GM12891 (cell line): ENCODE results near the gene FLT4.

Experiments used
- DNase-seq: peaks from one replicate; pipeline ENCODE4 v3.0.0; 2011; ENCODE audit warnings: low spot score; ENCODE audit not compliant: insufficient read length
- FAIRE-seq: peaks from 2 replicates; lab custom pipeline; 2011; peaks lifted over from hg19 to GRCh38; lab: Jason Lieb, UNC
- PAX5 ChIP-seq: IDR thresholded peaks from 2 replicates; pipeline ENCODE4 v1.6.1; 2011; ENCODE audit warnings: low read length, moderate library complexity, mild to moderate bottlenecking; ENCODE audit not compliant: insufficient read depth, severe bottlenecking
- POLR2A ChIP-seq: IDR thresholded peaks from 2 replicates; pipeline ENCODE4 v1.6.1; 2011; ENCODE audit warnings: low read depth, low read length, control low read depth
- POLR2AphosphoS5 ChIP-seq: IDR thresholded peaks from 2 replicates; pipeline ENCODE4 v1.6.1; 2011; ENCODE audit warnings: low read depth, low read length, control low read depth
- POU2F2 ChIP-seq: IDR thresholded peaks from 2 replicates; pipeline ENCODE4 v1.6.1; 2011; ENCODE audit warnings: low read depth, mild to moderate bottlenecking, control low read depth, low read length, moderate library complexity
- SPI1 ChIP-seq: IDR thresholded peaks from 2 replicates; pipeline ENCODE4 v1.6.1; 2011; ENCODE audit warnings: low read depth, low read length, control low read depth
- TAF1 ChIP-seq: IDR thresholded peaks from 2 replicates; pipeline ENCODE4 v1.6.1; 2011; ENCODE audit warnings: low read depth, low read length, control low read depth

The FLT4 gene

GRCh38 chr5:180590543-180591310, 58.7 kb downstream of the FLT4 start:
- FAIRE-seq (no peak), DNase-seq (peak; percentile 20)
- TF ChIP-seq TAF1 (no peak), POLR2A (no peak), POU2F2 (no peak), PAX5 (no peak), SPI1 (no peak), POLR2AphosphoS5 (no peak)

DNA sequence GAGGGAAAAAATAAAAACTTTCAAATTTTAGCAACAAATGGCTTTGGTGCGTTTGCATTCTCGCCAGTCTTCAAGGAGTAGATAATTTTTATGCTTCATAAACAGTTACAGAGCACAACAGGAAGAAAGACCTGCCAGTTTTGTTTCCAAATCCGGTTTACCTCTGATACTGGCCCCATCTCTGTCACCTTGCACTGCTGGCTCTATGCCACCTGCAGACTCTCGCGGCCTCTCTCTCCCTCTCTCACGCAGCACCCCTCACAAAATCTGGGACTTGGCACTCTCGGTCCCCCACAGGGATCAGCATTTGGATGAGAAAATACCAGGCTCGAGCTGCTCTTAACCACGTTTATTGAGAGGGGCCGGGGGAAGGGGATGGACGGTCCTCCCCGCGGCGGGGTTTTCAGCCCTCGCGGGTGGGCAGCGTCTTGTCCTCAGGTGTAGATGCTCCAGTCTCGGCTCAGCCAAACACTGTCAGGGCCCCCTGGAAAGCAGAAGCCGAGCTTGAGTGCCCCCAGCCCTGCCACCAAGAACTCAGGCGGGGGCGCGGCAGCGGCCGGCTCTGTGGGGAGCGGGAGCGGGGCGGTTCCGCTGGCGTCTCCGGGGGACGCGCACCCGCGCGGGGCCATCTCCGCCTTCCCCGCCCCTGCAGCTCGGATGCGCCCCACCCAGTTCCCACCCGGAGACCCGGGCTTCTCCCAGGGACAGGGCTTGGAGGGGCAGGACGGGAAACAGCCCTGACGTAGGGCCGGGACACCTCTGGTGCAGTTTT, 59.4 kb downstream of the FLT4 start:
- FAIRE-seq (peak; percentile 13), DNase-seq (peak; percentile 6)
- TF ChIP-seq POU2F2 (no peak), POLR2AphosphoS5 (no peak), TAF1 (no peak), SPI1 (no peak), PAX5 (no peak), POLR2A (no peak)

DNA sequence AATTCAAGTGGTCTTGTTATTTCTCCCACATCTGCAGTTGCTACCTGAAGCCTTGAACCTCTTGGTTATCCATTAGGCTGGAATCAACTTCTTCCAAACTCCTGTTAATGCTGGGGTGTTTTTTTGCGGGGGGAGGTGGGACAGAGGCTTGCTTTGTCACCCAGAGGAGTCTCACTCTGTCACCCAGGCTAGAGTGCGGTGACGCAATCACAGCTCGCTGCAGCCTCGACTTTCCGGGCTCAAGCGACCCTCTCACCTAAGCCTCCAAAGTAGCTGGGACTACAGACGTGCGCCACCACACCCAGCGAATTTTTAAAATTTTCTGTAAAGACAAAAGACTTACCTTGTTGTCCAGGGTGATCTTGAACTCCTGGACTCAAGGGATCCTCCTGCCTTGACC, 62.5 kb downstream of the FLT4 start:
- no peak for TF ChIP-seq POLR2AphosphoS5
- TF ChIP-seq PAX5 = no peak
- no peak for TF ChIP-seq POLR2A
- no peak for TF ChIP-seq POU2F2
- DNase-seq (no peak), FAIRE-seq (no peak)

DNA sequence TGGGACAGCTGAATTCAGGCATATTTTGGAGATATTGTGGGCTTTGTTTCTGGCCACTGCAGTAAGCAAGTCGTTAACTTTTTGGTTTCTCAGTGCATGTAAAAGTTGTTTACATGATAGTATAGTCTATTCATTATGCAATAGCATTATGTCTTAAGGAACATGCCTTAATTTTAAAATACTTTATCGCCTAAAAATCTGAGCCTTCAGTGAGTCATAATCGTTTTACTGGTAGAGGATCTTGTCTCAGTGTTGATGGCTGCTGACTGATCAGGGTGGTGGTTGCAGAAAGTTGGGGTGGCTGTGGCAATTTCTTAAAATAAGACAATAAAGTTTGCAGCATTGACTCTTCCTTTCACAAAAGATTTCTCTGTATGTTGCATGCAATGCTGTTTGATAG, 63.2 kb downstream of the FLT4 start:
- no peak for TF ChIP-seq PAX5
- TF ChIP-seq POLR2A = no peak
- DNase-seq (no peak), FAIRE-seq (no peak)

DNA sequence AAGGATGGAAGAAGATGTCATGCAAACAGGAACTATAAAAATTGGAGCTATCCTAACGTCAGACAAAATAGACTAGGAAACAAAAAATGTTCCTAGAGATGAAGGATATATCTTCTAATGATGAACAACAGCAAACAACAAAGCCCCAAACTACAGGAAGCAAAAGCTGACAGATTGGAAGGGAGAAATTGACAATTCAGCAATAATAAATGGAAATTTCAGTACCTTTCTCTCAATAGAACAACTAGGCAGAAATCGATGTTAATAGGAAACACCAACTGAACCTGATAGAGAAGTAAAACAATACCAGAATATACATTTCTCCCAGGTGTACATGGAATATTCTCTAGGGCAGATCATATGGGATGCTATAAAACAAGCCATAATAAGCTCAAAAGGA, 65.7 kb downstream of the FLT4 start:
- TF ChIP-seq TAF1 = no peak
- no peak for TF ChIP-seq POLR2AphosphoS5
- FAIRE-seq (no peak), DNase-seq (no peak)

DNA sequence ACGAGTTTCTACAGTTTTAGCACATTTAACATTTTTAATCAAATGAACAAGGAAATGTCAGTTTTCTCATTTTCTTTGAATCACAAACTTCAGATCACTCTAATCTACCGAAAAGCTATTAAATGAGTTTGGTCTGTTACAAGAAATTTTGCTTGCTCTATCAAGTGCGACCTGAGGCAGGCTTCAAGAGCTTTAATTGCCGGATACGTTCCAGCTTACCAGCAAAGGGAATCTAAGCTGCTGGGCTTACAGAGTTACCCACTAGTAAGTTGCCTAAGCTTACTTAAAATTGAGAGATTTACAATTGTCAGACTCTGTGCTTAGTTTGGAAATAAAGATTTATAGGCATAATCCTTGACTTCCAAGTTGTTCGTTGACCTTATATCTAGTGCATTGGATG, 68.7 kb downstream of the FLT4 start:
- FAIRE-seq (no peak), DNase-seq (no peak)
- TF ChIP-seq POLR2AphosphoS5 (no peak), POU2F2 (no peak), POLR2A (no peak), PAX5 (no peak), TAF1 (no peak), SPI1 (no peak)

DNA sequence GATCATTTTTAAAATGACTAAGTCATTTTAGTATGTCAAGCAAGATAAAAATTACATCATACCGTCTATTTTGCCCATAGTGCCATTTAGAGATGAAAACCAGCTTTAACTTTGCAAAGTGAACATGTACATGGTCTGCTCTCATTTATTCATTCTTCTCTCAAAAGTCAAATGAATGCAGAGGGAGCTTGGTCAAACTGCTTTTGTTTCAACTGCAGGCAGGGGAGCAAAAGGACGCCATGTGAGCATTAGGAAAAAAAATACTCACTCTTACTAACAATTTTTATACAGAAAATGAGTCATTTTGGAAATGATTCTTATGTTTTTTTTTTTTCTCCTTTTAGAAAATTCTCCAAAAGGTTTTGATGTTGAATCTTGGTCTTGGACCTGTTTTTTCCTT, 73.8 kb downstream of the FLT4 start:
- FAIRE-seq (no peak), DNase-seq (no peak)

GRCh38 chr5:180568914-180569313, 80.5 kb downstream of the FLT4 start:
- no peak for DNase-seq
- FAIRE-seq = no peak
- TF ChIP-seq SPI1 (no peak), PAX5 (no peak), POLR2A (no peak), POU2F2 (no peak), TAF1 (no peak), POLR2AphosphoS5 (no peak)

More for the DNA sequence above, 73.8 kb downstream of the FLT4 start:
- no peak for TF ChIP-seq POU2F2
- TF ChIP-seq PAX5 = no peak
- no peak for TF ChIP-seq POLR2A
- no peak for TF ChIP-seq SPI1
- TF ChIP-seq TAF1 = no peak
- no peak for TF ChIP-seq POLR2AphosphoS5

- FAIRE-seq = peak; percentile 78
- DNase-seq = no peak
- TF ChIP-seq SPI1 (no peak), TAF1 (no peak)
Observed at GRCh38 chr5:180563994-180564393, 85.4 kb downstream of the FLT4 start.

- DNase-seq (no peak), FAIRE-seq (no peak)
- TF ChIP-seq TAF1 (no peak), POLR2A (no peak), SPI1 (no peak), PAX5 (no peak), POLR2AphosphoS5 (no peak), POU2F2 (no peak)
Observed at GRCh38 chr5:180558232-180558631, 91.2 kb downstream of the FLT4 start.
